NCI-H1930 (cell line): ENCODE results near the gene SLC66A1.

Source experiments
- DNase-seq, 2 experiments: peaks; one replicate each; lab custom pipeline; 2025; lab: John Stamatoyannopoulos, UW

SLC66A1 gene

GRCh38 chr1:19377812-19378718 is 65.9 kb downstream of the SLC66A1 start:
- no peak for DNase-seq
